Skeletal muscle tissue (tissue), 4 donors: ENCODE measurements around the gene OBP2A. TPM values are rescaled to one million over a fixed set of nuclear protein-coding genes. Genes with fewer than 3 reads are reported as not detected.
"Not testable (repeated sequence)": the region's sequence is repeated elsewhere in the genome, so short reads cannot be mapped to it uniquely, and the experiment has no call there.

Experiments used
- H3K27ac ChIP-seq: one replicate; pipeline ENCODE4 v1.7.0; 2013; ENCODE audit warnings: mild to moderate bottlenecking, low read depth, low read length, inconsistent platforms
- H3K27me3 ChIP-seq, 3 donors: one replicate each; pipeline ENCODE4 v1.7.0; 2013; ENCODE audit warnings: low read length in 3 of 3; ENCODE audit not compliant: control insufficient read depth in 3 of 3, insufficient read depth in 3 of 3
- H3K36me3 ChIP-seq, 3 donors: one replicate each; pipeline ENCODE4 v1.7.0; 2013; ENCODE audit warnings: low read length in 3 of 3; ENCODE audit not compliant: control insufficient read depth in 3 of 3, insufficient read depth in 3 of 3
- H3K4me1 ChIP-seq, 3 donors: one replicate each; pipeline ENCODE4 v1.7.0; 2013; ENCODE audit warnings: low read length in 3 of 3, mild to moderate bottlenecking in 3 of 3; ENCODE audit not compliant: control insufficient read depth in 3 of 3, insufficient read depth in 3 of 3
- H3K4me3 ChIP-seq, 3 donors: one replicate each; pipeline ENCODE4 v1.7.0; 2013; ENCODE audit warnings: low read length in 3 of 3
- H3K9ac ChIP-seq, 3 donors: one replicate each; pipeline ENCODE4 v1.7.0; 2013; ENCODE audit warnings: low read length in 3 of 3, mild to moderate bottlenecking in 3 of 3, moderate library complexity in 2 of 3, low read depth in 1 of 3
- H3K9me3 ChIP-seq, 3 donors: one replicate each; pipeline ENCODE4 v1.7.0; 2013; ENCODE audit warnings: low read length in 3 of 3; ENCODE audit not compliant: control insufficient read depth in 3 of 3
- total RNA-seq: library from RNA; depleted of rRNA; stranded (reverse); fragments of >200 nt; gene quantifications from one replicate; pipeline ENCODE4 v1.2.3, GENCODE V29; 2014
- donor health status: Osteomylitis.

Gene OBP2A
- total RNA-seq, 1 donor from 2014 or later: not detected

DNA sequence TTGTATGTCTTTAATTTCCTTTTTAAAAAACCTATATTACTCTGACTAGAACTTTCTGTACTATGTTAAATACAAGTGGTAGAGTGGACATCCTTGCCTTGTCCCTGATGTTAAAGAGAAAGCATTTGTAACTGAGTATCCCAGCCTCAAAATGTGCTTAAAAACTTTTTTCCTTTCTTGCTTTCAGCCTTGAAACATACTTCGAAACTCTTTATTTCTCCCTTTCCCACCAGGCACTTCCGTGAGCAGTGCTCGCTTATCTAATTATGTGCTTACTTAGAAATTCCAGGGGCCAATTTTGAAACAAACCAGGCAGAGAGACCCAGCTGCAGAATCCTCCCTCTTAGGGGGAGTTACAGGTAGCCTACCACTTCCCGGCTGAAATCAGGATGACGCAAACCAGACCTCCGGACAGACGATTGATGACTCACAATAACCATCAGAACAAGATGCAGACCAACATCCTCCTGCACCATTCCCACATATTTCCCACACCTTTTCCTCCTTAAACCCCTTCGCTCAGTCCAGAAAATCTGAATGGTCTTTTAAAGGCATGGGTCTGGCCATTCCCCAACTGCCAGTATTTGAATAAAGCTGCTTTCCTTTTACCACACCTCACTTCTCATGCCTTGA is 2.5 kb upstream of the OBP2A start:
- H3K36me3 ChIP-seq, H3K4me1 ChIP-seq, H3K9me3 ChIP-seq, H3K9ac ChIP-seq, H3K27ac ChIP-seq, H3K4me3 ChIP-seq, H3K27me3 ChIP-seq: not testable (repeated sequence)

DNA sequence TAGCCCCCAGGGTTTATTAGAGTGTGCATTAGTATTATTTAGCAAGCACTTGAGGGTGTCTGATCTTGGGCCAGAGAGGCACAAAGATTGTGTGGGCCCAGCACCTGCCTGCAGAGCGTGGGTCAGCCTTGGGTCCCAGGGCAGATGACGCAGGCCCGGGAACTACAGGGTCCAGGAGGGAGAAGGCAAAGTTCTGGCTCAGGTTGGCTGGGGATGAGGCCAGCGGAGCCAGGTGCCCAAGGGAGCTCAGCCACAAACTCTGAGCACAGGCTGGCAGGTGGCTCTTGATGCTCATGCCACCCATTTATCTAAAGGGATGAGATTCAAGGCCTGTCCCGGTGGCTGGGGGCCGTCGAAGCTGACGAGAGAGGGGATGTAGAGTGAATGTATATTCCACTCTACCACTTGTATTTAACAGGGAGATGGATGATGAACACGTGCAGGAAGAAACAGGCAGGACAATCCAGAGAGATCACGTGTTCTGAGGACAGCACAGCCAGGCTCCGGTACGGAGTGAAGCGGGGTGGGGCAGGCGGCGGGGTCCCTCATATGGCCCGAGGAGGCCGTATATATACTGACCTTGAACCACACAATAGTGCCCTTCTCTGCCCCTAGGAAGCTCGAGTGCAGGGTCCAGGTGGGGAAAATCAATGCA is 818 bp upstream of the OBP2A start:
- no peak overlapping the region for H3K9ac ChIP-seq
- H3K27me3 ChIP-seq: peaks cover 0 to 3% (median 1%) of the 10 kb centered on the region in 3 donors
- no peak overlapping the region for H3K4me3 ChIP-seq
- no peak overlapping the region for H3K27ac ChIP-seq
- no peaks in the 10 kb centered on the region for H3K9me3 ChIP-seq
- H3K4me1 ChIP-seq: no peaks in the 10 kb centered on the region
- H3K36me3 ChIP-seq: no peaks in the 10 kb centered on the region

DNA sequence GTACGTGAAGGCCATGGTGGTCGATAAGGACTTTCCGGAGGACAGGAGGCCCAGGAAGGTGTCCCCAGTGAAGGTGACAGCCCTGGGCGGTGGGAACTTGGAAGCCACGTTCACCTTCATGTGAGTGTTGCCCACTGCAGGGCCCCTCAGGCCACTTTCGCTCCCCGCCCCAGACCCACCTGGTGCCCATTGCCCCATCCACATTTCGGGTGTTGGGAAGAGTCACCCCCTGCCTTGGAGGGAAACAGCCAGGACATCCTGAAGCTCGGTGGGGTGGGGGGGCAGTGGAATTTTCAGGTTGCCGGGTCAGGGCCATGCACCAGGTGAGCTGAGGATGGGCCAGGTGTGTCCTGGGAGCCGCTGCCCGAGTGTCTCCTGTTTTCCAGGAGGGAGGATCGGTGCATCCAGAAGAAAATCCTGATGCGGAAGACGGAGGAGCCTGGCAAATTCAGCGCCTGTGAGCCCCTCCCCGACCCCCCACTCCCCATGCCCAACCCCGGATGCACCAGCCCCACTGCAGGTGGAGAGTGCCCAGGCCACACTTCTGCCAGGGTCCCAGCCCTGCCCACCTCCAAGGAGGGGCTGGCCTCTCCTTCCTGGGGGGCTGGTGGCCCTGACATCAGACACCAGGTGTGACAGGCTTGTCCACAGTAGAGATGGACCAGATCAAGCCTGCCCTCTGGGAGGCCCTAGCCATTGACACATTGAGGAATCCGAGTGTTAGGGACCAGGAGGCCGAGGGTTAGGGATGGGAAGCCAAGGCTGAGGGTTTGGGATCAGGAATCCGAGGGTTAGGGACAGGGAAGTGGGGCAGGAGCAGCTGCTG is 1.1 kb downstream of the OBP2A start:
- not testable (repeated sequence) for H3K4me3 ChIP-seq, H3K9me3 ChIP-seq, H3K36me3 ChIP-seq, H3K4me1 ChIP-seq, H3K27ac ChIP-seq, H3K9ac ChIP-seq
- peaks cover 0 to 12% (median 7%) of the 10 kb centered on the region in 3 donors for H3K27me3 ChIP-seq

DNA sequence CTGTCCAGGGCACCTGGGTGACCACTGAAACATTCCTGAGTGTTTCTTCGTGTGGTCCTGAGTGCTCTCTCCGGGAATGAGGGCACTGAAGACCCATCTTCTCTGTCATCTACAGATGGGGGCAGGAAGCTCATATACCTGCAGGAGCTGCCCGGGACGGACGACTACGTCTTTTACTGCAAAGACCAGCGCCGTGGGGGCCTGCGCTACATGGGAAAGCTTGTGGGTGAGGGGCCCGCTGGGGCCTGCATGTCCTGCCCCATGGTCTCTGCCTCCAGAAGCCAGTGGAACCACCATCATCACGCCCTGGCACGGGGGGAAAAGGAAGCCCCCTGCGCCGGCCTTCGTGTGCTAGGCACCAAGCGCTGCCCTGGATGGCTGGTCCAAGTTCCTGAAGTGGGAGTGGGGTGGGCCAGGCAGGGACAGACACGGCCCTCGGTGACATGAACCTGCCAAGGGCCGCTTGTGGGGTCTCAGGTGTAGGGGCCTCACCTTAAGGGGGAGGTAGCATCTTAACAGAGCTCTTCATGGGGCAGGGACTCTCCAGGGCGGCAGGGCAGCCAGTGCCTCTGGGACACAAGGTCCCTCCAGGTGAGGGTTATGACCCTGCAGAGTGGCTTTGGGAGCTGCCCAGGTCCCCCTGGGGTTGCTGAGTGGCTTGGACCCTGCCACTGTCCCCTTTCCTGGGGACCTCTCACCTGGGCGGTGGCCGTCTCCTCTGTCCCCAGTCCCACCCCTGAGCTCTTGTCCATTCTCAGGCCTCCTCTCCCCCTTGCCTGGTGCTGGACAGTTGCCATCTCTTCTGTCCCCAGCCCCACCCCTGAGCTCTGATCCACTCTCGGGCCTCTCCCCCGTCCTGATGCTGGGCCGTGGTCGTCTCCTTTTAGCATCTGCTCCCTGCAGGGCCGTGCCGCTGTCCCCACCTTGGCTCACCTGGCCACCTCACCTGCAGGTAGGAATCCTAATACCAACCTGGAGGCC is 2.1 kb downstream of the OBP2A start:
- Histone ChIP-seq H3K4me1 (no peaks in the 10 kb centered on the region), H3K9ac (no peak overlapping the region), H3K27me3 (peaks cover 0 to 12% (median 7%) of the 10 kb centered on the region in 3 donors), H3K27ac (no peak overlapping the region), H3K9me3 (no peaks in the 10 kb centered on the region), H3K4me3 (no peak overlapping the region), H3K36me3 (no peaks in the 10 kb centered on the region)

DNA sequence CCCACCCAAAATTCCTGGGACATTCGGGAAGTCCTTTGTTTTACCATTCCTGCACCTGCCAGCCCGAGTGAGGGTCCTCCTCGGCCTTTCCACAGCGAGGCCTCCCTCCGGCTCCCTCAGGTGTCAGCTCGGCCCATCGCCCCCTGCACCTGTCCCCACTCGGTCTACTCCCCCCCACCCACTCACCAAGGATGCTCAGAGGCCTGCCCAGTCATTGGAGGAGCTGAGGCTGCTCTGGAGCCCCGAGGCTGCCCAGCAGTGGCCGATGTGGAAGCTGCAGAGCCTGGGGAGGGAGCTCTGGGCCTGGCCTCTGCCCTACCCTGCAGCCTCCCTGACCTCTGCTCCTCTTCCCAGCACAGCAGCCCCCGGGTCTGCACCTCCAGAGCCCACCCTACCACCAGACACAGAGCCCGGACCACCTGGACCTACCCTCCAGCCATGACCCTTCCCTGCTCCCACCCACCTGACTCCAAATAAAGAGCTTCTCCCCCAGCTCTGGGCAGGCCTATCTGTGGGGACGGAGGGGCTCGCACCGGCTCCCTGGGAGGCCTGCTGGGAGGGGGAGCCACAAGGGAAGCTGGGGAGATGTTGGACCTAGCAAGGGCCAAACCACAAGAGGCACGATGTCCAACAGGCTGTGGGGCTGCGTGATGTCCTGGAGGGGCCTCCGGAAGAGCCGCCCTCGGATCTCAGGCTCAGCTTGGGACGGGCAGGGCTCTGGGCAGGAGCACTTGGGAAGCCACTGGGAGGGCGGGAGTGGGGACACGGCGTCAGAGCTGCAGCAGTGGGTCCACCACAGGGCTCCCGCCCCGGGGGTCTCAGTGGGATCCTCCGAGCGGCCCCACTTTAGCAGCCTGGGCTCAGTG is 3.8 kb downstream of the OBP2A start:
- not testable (repeated sequence) for H3K9ac ChIP-seq, H3K27ac ChIP-seq, H3K4me1 ChIP-seq, H3K36me3 ChIP-seq, H3K4me3 ChIP-seq, H3K9me3 ChIP-seq
- H3K27me3 ChIP-seq: peaks cover 0 to 11% (median 7%) of the 10 kb centered on the region in 3 donors

DNA sequence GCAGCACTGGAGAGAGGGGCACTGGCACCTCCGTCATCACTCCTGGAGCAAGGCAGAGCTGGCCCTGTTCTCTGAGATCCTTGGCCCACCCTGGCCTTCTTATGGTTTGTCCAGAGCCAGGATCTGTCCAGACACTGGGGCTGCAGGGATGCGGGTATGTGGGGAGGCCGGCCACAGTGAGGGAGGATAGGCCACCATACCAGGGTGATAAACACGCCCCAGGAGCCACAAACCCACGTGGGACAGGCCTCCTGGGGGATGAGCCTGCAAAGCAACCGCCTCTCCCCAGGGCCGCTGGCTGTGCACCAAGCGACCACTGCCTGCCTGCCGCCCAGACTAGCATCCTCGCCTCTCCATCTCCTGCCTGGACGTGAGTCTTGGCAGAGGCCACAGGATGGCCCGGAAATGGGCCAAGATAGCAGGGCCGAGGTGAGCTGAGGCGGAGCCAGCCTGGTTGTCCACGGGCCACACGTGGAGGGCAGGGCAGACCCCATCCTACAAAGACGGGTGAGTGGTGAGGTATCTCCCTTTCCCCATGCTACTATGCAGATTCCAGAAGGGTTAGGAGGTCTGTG is 4.5 kb downstream of the OBP2A start:
- no peaks in the 10 kb centered on the region for H3K4me1 ChIP-seq
- peaks cover 0 to 9% (median 7%) of the 10 kb centered on the region in 3 donors for H3K27me3 ChIP-seq
- H3K36me3 ChIP-seq: no peaks in the 10 kb centered on the region
- H3K27ac ChIP-seq: no peak overlapping the region
- H3K9me3 ChIP-seq: no peaks in the 10 kb centered on the region
- H3K4me3 ChIP-seq: no peak overlapping the region
- no peak overlapping the region for H3K9ac ChIP-seq

DNA sequence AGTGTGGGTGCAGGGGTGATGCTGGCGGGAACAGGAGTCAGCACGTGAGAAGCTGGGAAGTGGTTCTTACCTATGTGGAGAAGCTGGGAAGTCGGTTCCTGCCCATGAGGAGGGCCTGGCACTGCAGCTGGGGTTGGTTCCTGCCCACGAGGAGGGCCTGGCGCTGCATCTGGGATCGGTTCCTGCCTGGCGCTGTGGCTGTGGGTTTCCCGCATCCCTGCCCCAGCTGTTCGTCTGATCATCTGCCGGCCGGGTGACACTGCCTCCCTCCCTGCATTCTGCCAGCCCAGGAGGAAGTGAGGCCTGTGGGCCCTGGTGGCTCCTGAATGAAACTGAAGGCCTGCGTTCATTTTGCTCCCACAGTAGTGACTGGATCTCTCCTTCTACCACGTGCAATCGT is 5.1 kb downstream of the OBP2A start:
- H3K4me3 ChIP-seq: no peak overlapping the region
- H3K27ac ChIP-seq: no peak overlapping the region
- no peak overlapping the region for H3K9ac ChIP-seq
- no peaks in the 10 kb centered on the region for H3K9me3 ChIP-seq
- H3K27me3 ChIP-seq: peaks cover 0 to 11% (median 7%) of the 10 kb centered on the region in 3 donors
- no peaks in the 10 kb centered on the region for H3K36me3 ChIP-seq
- no peaks in the 10 kb centered on the region for H3K4me1 ChIP-seq

DNA sequence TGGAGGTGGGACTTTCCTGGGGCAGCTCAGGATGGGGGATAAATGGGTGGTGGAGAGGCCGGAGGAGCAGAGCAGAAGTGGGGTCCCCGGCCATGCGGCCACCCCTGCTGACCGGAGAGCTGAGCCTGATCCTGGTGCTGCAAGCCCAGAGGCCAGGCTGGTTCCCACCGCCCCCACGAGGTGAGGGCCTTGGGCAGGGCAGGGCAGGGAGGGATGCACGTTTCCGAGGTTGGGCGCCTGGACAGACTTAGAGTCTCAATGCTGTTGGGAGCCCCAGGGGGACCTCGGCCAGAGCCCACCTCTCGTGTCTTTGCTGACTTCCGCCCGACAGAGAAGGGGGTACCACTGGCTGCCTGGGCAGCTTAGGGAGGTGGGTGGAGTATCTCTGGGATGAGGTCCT is 5.5 kb downstream of the OBP2A start:
- Histone ChIP-seq H3K36me3 (no peaks in the 10 kb centered on the region), H3K9ac (no peak overlapping the region), H3K27ac (no peak overlapping the region), H3K4me3 (no peak overlapping the region), H3K9me3 (no peaks in the 10 kb centered on the region), H3K27me3 (peaks cover 0 to 15% (median 7%) of the 10 kb centered on the region in 3 donors), H3K4me1 (no peaks in the 10 kb centered on the region)
